GM12892 (cell line): ENCODE results near the gene GABPB1.

Experiments
- DNase-seq: peaks from one replicate; pipeline ENCODE4 v3.0.0; 2011; ENCODE audit not compliant: insufficient read length
- FAIRE-seq: peaks from 2 replicates; lab custom pipeline; 2011; peaks lifted over from hg19 to GRCh38; lab: Jason Lieb, UNC
- POLR2A ChIP-seq: IDR thresholded peaks from 2 replicates; pipeline ENCODE4 v1.6.1; 2011; ENCODE audit warnings: low read depth, low read length, control low read depth
- POLR2AphosphoS5 ChIP-seq: IDR thresholded peaks from 2 replicates; pipeline ENCODE4 v1.6.1; 2011; ENCODE audit warnings: low read depth, low read length, control low read depth
- TAF1 ChIP-seq: IDR thresholded peaks from 2 replicates; pipeline ENCODE4 v1.6.1; 2011; ENCODE audit warnings: low read depth, mild to moderate bottlenecking, control low read depth, low read length, borderline replicate concordance

Gene GABPB1

DNA sequence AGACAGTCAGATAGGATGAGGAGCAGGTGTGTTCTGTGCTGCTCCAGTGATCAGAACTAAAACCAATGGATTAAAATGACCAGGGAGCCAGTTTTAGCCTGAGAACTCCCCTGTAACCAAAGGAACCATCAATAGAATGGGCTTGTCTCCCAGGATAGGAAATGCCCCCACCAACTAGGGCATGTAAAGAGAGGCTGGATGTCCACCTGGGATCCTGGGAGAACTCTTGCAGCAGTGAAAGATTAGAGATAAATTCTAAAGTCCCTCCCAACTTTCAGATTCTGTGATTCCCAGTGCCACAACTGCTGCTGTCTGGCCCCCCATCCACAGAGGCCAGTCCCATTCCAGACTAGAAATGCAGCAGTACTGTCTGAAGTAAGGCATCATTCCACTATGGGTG is 123.2 kb downstream of the GABPB1 start:
- no peak for TF ChIP-seq POLR2A
- TF ChIP-seq TAF1: no peak
- no peak for TF ChIP-seq POLR2AphosphoS5
- no peak for FAIRE-seq
- no peak for DNase-seq

DNA sequence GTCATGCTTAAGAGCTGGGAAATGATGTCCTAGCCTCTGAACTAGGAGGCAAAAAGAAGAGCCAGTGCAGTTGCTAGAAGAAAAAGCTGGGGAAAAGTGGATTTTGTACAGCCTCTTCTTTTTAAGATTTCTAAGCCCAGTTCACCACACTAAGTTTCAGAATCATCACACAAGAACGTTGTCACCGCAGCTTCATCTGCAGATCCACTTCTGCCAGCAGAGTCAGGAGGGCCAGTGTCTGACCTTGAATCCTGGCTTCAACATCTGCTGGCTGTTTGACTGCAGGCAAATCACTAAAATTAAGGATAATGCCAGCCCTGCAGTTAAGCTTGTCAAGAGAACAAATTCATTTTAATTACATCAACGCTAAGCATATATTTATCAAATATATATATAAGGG is 125.7 kb downstream of the GABPB1 start:
- DNase-seq (no peak), FAIRE-seq (no peak)
- TF ChIP-seq TAF1: no peak
- TF ChIP-seq POLR2A: no peak
- no peak for TF ChIP-seq POLR2AphosphoS5

DNA sequence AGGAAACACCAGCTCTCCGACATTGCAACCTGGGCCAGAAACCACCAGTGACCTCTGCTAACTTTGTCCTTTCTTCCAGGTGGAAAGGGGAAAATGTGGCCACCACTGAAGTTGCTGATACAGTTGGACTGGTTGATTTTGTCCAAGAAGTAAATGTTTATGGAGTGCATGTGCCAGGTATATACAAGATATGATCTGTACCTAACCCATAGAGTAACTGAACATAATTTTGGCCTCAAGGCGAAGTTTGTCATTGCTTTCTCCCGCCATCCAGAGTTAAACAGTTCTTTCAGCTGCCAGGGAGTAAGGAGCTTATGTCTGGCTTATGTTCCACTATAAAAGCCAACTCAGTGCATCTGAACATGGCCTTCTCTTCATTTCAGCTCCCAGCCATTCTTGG is 126.1 kb downstream of the GABPB1 start:
- TF ChIP-seq POLR2A (no peak), TAF1 (no peak), POLR2AphosphoS5 (no peak)
- no peak for DNase-seq
- FAIRE-seq: no peak

DNA sequence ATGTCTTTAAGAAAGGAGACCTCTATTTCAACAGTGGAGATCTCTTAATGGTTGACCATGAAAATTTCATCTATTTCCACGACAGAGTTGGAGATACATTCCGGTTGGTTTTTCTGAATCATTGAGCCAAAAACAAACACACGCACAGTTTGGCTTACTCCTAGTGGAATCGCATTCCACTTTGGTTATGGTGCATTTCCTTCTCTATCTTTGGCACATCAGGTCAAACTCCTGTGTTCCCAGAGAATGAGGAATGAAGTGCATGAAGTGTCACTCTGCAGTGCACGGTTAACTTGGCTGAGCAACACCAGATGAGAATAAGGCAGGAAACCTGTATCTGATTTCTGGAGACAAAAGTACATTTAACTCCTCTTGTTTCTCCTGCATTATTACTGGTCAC is 127.9 kb downstream of the GABPB1 start:
- no peak for TF ChIP-seq POLR2A
- no peak for TF ChIP-seq TAF1
- no peak for TF ChIP-seq POLR2AphosphoS5
- DNase-seq (no peak), FAIRE-seq (no peak)

DNA sequence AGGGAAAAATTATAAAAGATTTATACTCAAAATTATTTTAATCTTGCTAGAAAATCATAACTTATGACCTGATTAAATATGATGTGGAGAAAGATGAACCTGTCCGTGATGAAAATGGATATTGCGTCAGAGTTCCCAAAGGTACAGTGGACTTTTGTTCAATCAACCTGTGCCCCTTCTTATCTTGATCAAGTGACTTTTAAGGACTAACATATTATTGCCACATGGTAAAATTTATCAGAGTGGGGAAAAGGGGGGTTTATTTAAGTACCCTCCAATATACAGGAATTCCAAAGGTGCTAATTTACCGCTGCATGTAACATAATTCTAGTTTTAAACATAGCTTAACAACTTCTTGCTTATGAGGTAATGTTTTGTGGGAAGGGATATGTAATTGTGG is 129.1 kb downstream of the GABPB1 start:
- FAIRE-seq: no peak

More for the DNA sequence above, 129.1 kb downstream of the GABPB1 start:
- DNase-seq: no peak
- TF ChIP-seq POLR2AphosphoS5 (no peak), TAF1 (no peak), POLR2A (no peak)
